MCF 10A (cell line): Measurements from ENCODE around the gene ADAMTSL3. TPM values are rescaled to one million over a fixed set of nuclear protein-coding genes. Genes with fewer than 3 reads are reported as not detected.

Source experiments
- BruUV-seq: library from RNA; stranded (reverse); fragments of 400-500 nt; replicated peaks from 2 replicates; lab custom pipeline; 2021; lab: Mats Ljungman, UMichigan
- CTCF ChIA-PET: fragments of 300-600 bp; sonication (Branson Sonifier 250); formaldehyde crosslinking; extraction: SDS; loops from one replicate; lab custom pipeline; 2021; ENCODE audit warnings: antibody characterized with exemption, inconsistent platforms; lab: Yijun Ruan, JAX
- POLR2A ChIA-PET: fragments of 300-600, 350-650 bp; sonication (Branson Sonifier 250); formaldehyde crosslinking; extraction: SDS; loops from one replicate; lab custom pipeline; 2020; ENCODE audit warnings: antibody characterized with exemption, inconsistent platforms; lab: Yijun Ruan, JAX
- DNase-seq: peaks from one replicate; pipeline ENCODE4 v3.0.0-alpha.2; 2018; ENCODE audit not compliant: unreplicated experiment
- H3K27ac Mint-ChIP-seq: one replicate; pipeline ENCODE4 v1.8.0; 2022; ENCODE audit warnings: mild to moderate bottlenecking, low read depth, mixed read lengths; ENCODE audit not compliant: unreplicated experiment
- H3K27me3 Mint-ChIP-seq: one replicate; pipeline ENCODE4 v1.8.0; 2022; ENCODE audit warnings: mixed read lengths; ENCODE audit not compliant: insufficient read depth, unreplicated experiment
- H3K36me3 Mint-ChIP-seq: one replicate; pipeline ENCODE4 v1.8.0; 2022; ENCODE audit warnings: mild to moderate bottlenecking, moderate library complexity, mixed read lengths; ENCODE audit not compliant: insufficient read depth, unreplicated experiment
- H3K4me1 Mint-ChIP-seq: one replicate; pipeline ENCODE4 v1.8.0; 2022; ENCODE audit warnings: mixed read lengths; ENCODE audit not compliant: insufficient read depth, unreplicated experiment
- H3K4me3 Mint-ChIP-seq: one replicate; pipeline ENCODE4 v1.8.0; 2022; ENCODE audit warnings: mild to moderate bottlenecking, moderate library complexity, mixed read lengths; ENCODE audit not compliant: unreplicated experiment
- H3K9me3 Mint-ChIP-seq: one replicate; pipeline ENCODE4 v1.8.0; 2022; ENCODE audit warnings: mixed read lengths; ENCODE audit not compliant: unreplicated experiment
- intact Hi-C: fragments of 100-400 bp; cut with micrococcal nuclease; formaldehyde crosslinking; loops from 2 replicates; pipeline ENCODE4 v1.14.1; 2022
- total RNA-seq: library from RNA; stranded (reverse); gene quantifications from 2 replicates; pipeline ENCODE4 v1.2.3, GENCODE V29; 2022
- TF ChIP-seq, protein P1 (sequence below): fragments of 200-600 bp; IDR thresholded peaks from one replicate; pipeline ENCODE4 v1.8.0; 2022; ENCODE audit warnings: antibody characterized with exemption, mild to moderate bottlenecking; ENCODE audit not compliant: unreplicated experiment

ADAMTSL3 gene
- total RNA-seq, 1 experiment from 2014 or later, result 1.2 TPM

DNA sequence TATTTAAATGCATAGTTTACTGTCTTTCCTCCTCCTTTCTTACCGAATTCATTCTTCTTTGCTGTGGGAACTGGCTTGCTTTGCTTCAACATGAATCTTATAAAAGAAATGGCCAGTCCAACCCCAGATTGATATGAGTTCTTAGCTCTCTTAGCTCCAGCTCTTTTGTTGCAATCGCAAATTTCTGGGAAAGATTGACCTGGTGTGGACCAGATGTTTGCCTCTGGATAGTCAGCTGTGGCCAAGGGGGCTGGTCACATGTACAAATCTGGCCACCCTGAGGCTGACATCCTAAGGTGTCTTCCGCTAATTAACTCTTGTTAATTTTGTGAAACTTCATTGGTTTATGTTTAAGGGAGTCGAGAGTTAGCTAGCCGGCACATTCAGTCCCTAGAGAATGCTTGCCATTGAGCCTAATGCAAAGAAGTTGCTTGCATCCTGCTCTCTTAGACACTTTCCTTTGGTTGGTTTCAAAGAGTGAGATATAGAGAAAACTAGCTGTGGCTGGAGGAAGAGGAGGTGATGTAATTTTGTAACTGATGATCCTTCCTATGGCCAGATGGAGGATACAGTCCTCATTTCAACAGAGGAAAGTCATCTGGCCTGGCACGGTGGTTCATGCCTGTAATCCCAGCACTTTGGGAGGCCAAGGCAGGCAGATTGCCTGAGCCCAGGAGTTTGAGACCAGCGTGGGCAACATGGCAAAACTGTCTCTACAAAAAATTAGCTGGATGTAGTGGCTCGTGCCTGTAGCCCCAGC is 162.4 kb downstream of the ADAMTSL3 start:
- no peak overlapping the region for H3K4me3 Mint-ChIP-seq
- CTCF ChIA-PET, result interaction anchor here (0.5 to 1.7 kb wide), 2 partner anchors 21 to 244 kb away, joined by 3 read pairs; no protein-coding TSS in a partner anchor
- H3K27ac Mint-ChIP-seq, result no peak overlapping the region
- H3K9me3 Mint-ChIP-seq, result no peaks in the 10 kb centered on the region
- no peaks in the 10 kb centered on the region for H3K36me3 Mint-ChIP-seq
- intact Hi-C loops, result no loop called here
- DNase-seq, result no peak
- H3K4me1 Mint-ChIP-seq, result no peaks in the 10 kb centered on the region
- TF ChIP-seq, protein P1, sequence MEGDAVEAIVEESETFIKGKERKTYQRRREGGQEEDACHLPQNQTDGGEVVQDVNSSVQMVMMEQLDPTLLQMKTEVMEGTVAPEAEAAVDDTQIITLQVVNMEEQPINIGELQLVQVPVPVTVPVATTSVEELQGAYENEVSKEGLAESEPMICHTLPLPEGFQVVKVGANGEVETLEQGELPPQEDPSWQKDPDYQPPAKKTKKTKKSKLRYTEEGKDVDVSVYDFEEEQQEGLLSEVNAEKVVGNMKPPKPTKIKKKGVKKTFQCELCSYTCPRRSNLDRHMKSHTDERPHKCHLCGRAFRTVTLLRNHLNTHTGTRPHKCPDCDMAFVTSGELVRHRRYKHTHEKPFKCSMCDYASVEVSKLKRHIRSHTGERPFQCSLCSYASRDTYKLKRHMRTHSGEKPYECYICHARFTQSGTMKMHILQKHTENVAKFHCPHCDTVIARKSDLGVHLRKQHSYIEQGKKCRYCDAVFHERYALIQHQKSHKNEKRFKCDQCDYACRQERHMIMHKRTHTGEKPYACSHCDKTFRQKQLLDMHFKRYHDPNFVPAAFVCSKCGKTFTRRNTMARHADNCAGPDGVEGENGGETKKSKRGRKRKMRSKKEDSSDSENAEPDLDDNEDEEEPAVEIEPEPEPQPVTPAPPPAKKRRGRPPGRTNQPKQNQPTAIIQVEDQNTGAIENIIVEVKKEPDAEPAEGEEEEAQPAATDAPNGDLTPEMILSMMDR, result no peak
- POLR2A ChIA-PET, result interaction anchor here (1.0 kb wide), 1 partner anchor 16 kb away, joined by 5 read pairs; no protein-coding TSS in a partner anchor
- no peaks in the 10 kb centered on the region for H3K27me3 Mint-ChIP-seq
- no TSS peak for BruUV-seq

DNA sequence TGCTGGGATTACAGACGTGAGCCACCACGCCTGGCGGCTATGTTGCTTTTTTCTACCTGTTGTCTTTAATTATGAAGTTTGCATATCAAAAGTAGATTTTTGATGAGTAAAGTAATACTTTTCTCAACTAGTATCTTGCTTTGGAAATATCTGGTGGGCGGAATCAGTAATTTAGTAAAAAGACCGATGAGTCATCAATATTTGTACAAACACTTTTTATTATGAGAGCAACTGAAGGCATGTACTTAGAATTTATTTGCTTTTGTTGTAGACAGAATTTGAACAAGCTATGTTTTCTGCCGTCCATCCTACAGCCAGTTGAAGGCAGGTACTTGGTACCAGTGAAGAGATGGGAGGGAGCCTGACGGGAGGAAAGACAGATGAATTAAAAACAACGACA is 164.7 kb downstream of the ADAMTSL3 start:
- no peak for DNase-seq
- BruUV-seq, result no TSS peak
- no peaks in the 10 kb centered on the region for H3K27me3 Mint-ChIP-seq
- peaks cover 2% of the 10 kb centered on the region for H3K4me1 Mint-ChIP-seq
- intact Hi-C loops, result no loop called here
- TF ChIP-seq, protein P1, result no peak
- POLR2A ChIA-PET, result no interaction called here
- no peak overlapping the region for H3K4me3 Mint-ChIP-seq
- H3K36me3 Mint-ChIP-seq, result no peaks in the 10 kb centered on the region
- peaks cover 5% of the 10 kb centered on the region for H3K9me3 Mint-ChIP-seq
- H3K27ac Mint-ChIP-seq, result no peak overlapping the region
- CTCF ChIA-PET, result interaction anchor here (0.6 kb wide), 1 partner anchor 25 kb away, joined by 3 read pairs; no protein-coding TSS in a partner anchor

DNA sequence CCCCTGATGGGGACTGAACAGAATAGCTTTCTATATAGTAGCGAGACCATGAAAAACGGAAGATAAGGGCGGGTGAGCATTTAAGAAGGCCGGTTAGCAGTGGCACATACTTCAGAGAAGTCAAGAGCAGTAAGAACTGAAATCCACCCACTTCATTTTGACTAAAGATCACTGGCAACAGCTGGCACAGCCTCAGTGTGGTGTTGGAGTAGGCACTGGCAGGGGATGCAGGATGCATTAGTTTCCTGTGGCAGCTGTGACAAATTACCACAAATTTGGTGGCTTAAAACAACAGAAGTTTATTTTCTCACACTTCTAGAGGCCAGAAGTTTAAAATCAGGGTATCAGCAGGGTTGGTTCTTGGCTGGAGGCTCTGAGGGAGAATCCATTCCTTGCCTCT is 176.5 kb downstream of the ADAMTSL3 start:
- no peaks in the 10 kb centered on the region for H3K36me3 Mint-ChIP-seq
- TF ChIP-seq, protein P1, result no peak
- H3K4me1 Mint-ChIP-seq, result no peaks in the 10 kb centered on the region
- H3K27me3 Mint-ChIP-seq, result no peaks in the 10 kb centered on the region
- H3K9me3 Mint-ChIP-seq, result no peaks in the 10 kb centered on the region
- BruUV-seq, result no TSS peak
- no peak for DNase-seq
- no peak overlapping the region for H3K4me3 Mint-ChIP-seq
- intact Hi-C loops, result no loop called here
- POLR2A ChIA-PET, result no interaction called here
- no peak overlapping the region for H3K27ac Mint-ChIP-seq
- CTCF ChIA-PET, result no interaction called here

GRCh38 chr15:83833569-83833968 is 179.6 kb downstream of the ADAMTSL3 start:
- POLR2A ChIA-PET, result no interaction called here
- Mint-ChIP-seq H3K27me3 (no peaks in the 10 kb centered on the region), H3K4me3 (no peak overlapping the region), H3K36me3 (no peaks in the 10 kb centered on the region), H3K27ac (no peak overlapping the region), H3K4me1 (no peaks in the 10 kb centered on the region), H3K9me3 (no peaks in the 10 kb centered on the region)
- CTCF ChIA-PET, result interaction anchor here (0.6 kb wide), 1 partner anchor 1842 kb away, joined by 3 read pairs; no protein-coding TSS in a partner anchor
- intact Hi-C loops, result no loop called here
- BruUV-seq, result no TSS peak
- no peak for DNase-seq
- TF ChIP-seq, protein P1, result no peak
